Mesenchymal stem cell (in vitro differentiated cells and primary cell): Measurements from ENCODE around the gene MRPL55.

Experiments used
- DNase-seq: peaks from one replicate; pipeline ENCODE4 v3.0.0-alpha.2; 2013
- H2AFZ ChIP-seq: one replicate; pipeline ENCODE4 v1.6.1; 2013; ENCODE audit warnings: low read depth, mild to moderate bottlenecking, control low read depth, inconsistent platforms, low read length, moderate library complexity
- H2AK5ac ChIP-seq: 2 replicates; pipeline ENCODE4 v1.6.1; 2013; ENCODE audit warnings: low read length, moderate library complexity, mild to moderate bottlenecking, inconsistent platforms; ENCODE audit not compliant: severe bottlenecking
- H2BK120ac ChIP-seq: one replicate; pipeline ENCODE4 v1.6.1; 2013; ENCODE audit warnings: low read depth, mild to moderate bottlenecking, inconsistent platforms, low read length, moderate library complexity
- H2BK12ac ChIP-seq, 2 experiments: one replicate each; pipeline ENCODE4 v1.6.1; 2013; ENCODE audit warnings: inconsistent platforms in 2 of 2, low read length in 2 of 2, mild to moderate bottlenecking in 2 of 2, moderate library complexity in 2 of 2, control low read depth in 1 of 2
- H2BK15ac ChIP-seq: one replicate; pipeline ENCODE4 v1.6.1; 2013; ENCODE audit warnings: mild to moderate bottlenecking, low read depth, inconsistent platforms; ENCODE audit not compliant: poor library complexity, severe bottlenecking
- H2BK5ac ChIP-seq: 2 replicates; pipeline ENCODE4 v1.6.1; 2013; ENCODE audit warnings: low read depth, mild to moderate bottlenecking, low read length, control low read depth, inconsistent platforms; ENCODE audit not compliant: poor library complexity, severe bottlenecking
- H3K14ac ChIP-seq, 2 experiments: one replicate each; pipeline ENCODE4 v1.6.1; 2013; ENCODE audit warnings: inconsistent platforms in 2 of 2, low read length in 2 of 2, control low read depth in 1 of 2, mild to moderate bottlenecking in 1 of 2, moderate library complexity in 1 of 2
- H3K18ac ChIP-seq, 2 experiments: one replicate each; pipeline ENCODE4 v1.6.1; 2013; ENCODE audit warnings: inconsistent platforms in 2 of 2, low read length in 2 of 2, control low read depth in 1 of 2, low read depth in 1 of 2, mild to moderate bottlenecking in 1 of 2
- H3K23ac ChIP-seq, 2 experiments: one replicate each; pipeline ENCODE4 v1.6.1; 2013; ENCODE audit warnings: inconsistent platforms in 2 of 2, low read length in 2 of 2, mild to moderate bottlenecking in 2 of 2, moderate library complexity in 2 of 2, control low read depth in 1 of 2
- H3K27ac ChIP-seq: 2 replicates; pipeline ENCODE4 v1.5.1; 2013; ENCODE audit warnings: mild to moderate bottlenecking, moderate library complexity, low read length, control low read depth, inconsistent platforms; ENCODE audit not compliant: poor library complexity, severe bottlenecking
- H3K27me3 ChIP-seq, 2 experiments: 2 replicates each; pipeline versions ENCODE4 v1.6.1 to v1.7.0; 2013; ENCODE audit warnings: low read length in 2 of 2, mild to moderate bottlenecking in 2 of 2, moderate library complexity in 2 of 2, control low read depth in 1 of 2, inconsistent platforms in 1 of 2; ENCODE audit not compliant: control insufficient read depth in 1 of 2, insufficient read depth in 1 of 2
- H3K36me3 ChIP-seq, 2 experiments: 2 replicates each; pipeline versions ENCODE4 v1.6.1 to v1.7.0; 2013; ENCODE audit warnings: low read length in 2 of 2, control low read depth in 1 of 2, inconsistent platforms in 1 of 2, low read depth in 1 of 2, mild to moderate bottlenecking in 1 of 2; ENCODE audit not compliant: insufficient read depth in 2 of 2, control insufficient read depth in 1 of 2
- H3K4ac ChIP-seq, 2 experiments: one replicate each; pipeline ENCODE4 v1.6.1; 2013; ENCODE audit warnings: inconsistent platforms in 2 of 2, low read length in 2 of 2, mild to moderate bottlenecking in 2 of 2, moderate library complexity in 2 of 2, control low read depth in 1 of 2, low read depth in 1 of 2
- H3K4me1 ChIP-seq: 2 replicates; pipeline ENCODE4 v1.6.1; 2013; ENCODE audit warnings: low read depth, low read length, control low read depth; ENCODE audit not compliant: control insufficient read depth, insufficient read depth
- H3K4me2 ChIP-seq: 2 replicates; pipeline ENCODE4 v1.6.1; 2013; ENCODE audit warnings: low read length, mild to moderate bottlenecking, inconsistent platforms; ENCODE audit not compliant: poor library complexity, severe bottlenecking
- H3K4me3 ChIP-seq, 2 experiments: 2 replicates each; pipeline versions ENCODE4 v1.5.1 to v1.7.0; 2013; ENCODE audit warnings: low read length in 2 of 2, mild to moderate bottlenecking in 2 of 2, control low read depth in 1 of 2, low read depth in 1 of 2; ENCODE audit not compliant: insufficient read depth in 1 of 2
- H3K79me1 ChIP-seq: replicated peaks from 2 replicates; pipeline ENCODE4 v1.6.1; 2013; ENCODE audit warnings: mild to moderate bottlenecking, control low read depth, low read length, inconsistent platforms; ENCODE audit not compliant: poor library complexity, severe bottlenecking
- H3K9ac ChIP-seq: 2 replicates; pipeline ENCODE4 v1.7.0; 2013; ENCODE audit warnings: mild to moderate bottlenecking, low read length, moderate library complexity
- H3K9me3 ChIP-seq: 2 replicates; pipeline ENCODE4 v1.7.0; 2013; ENCODE audit warnings: mild to moderate bottlenecking, low read length; ENCODE audit not compliant: control insufficient read depth
- H4K8ac ChIP-seq: one replicate; pipeline ENCODE4 v1.6.1; 2013; ENCODE audit warnings: inconsistent platforms, mild to moderate bottlenecking, low read length, moderate library complexity
- H4K91ac ChIP-seq: one replicate; pipeline ENCODE4 v1.6.1; 2013; ENCODE audit warnings: mild to moderate bottlenecking, low read length, inconsistent platforms
- WGBS: methylation state at CpG from one replicate; pipeline ENCODE4 v1.1.7; 2013; ENCODE audit warnings: mixed read lengths; 5-methylcytosine and 5-hydroxymethylcytosine counted together

Gene MRPL55

GRCh38 chr1:228125185-228125584, 16.1 kb upstream of the MRPL55 start:
- Histone ChIP-seq H2AK5ac (no peak overlapping the region), H2BK12ac (no peak overlapping the region)
- 67% methylated on average over 5 of the region's 5 CpGs for WGBS

DNA sequence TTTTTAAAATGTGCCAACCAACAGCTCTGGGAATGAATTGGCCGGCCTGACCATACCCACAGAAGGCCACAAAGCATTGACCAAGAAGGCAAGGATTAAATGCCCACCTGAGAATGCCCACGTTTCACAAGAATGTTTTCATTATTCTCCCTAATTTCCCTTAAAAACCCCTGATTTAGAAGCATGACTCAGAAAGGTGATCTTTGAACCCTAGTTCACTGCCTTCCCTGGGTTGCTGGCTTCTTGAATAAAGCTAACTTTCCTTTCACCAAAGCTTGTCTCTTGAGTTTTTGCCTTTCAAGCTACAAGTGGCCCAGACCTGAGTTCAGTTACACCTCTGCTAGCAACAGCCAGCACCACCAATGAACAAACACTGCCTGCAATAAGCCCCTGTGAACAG, 14.4 kb upstream of the MRPL55 start:
- no peaks in the 10 kb centered on the region for H3K9me3 ChIP-seq
- peaks cover 3 to 42% of the 10 kb centered on the region in 2 experiments for H3K27me3 ChIP-seq
- H3K36me3 ChIP-seq: no peaks in the 10 kb centered on the region
- H3K4me3 ChIP-seq: no peak overlapping the region
- H3K4me2 ChIP-seq: no peak overlapping the region
- H4K8ac ChIP-seq: no peak overlapping the region
- no peak overlapping the region for H2AK5ac ChIP-seq
- H3K79me1 ChIP-seq: no peaks in the 10 kb centered on the region
- H3K4me1 ChIP-seq: no peaks in the 10 kb centered on the region
- H3K4ac ChIP-seq: no peak overlapping the region
- no peak overlapping the region for H2BK120ac ChIP-seq
- no peak for DNase-seq
- no peak overlapping the region for H3K9ac ChIP-seq
- H2BK15ac ChIP-seq: no peak overlapping the region
- WGBS: 52% methylated on average over 2 of the region's 2 CpGs
- H2AFZ ChIP-seq: no peak overlapping the region
- H3K23ac ChIP-seq: no peak overlapping the region
- H2BK5ac ChIP-seq: no peak overlapping the region
- H4K91ac ChIP-seq: no peak overlapping the region
- H3K27ac ChIP-seq: no peak overlapping the region
- H3K18ac ChIP-seq: no peak overlapping the region
- no peak overlapping the region for H2BK12ac ChIP-seq
- no peak overlapping the region for H3K14ac ChIP-seq

More at GRCh38 chr1:228125185-228125584, 16.1 kb upstream of the MRPL55 start:
- Histone ChIP-seq H4K91ac (no peak overlapping the region), H3K23ac (no peak overlapping the region), H3K9ac (no peak overlapping the region), H2BK15ac (no peak overlapping the region), H3K14ac (no peak overlapping the region), H3K9me3 (no peaks in the 10 kb centered on the region), H3K27me3 (peaks cover 8 to 42% of the 10 kb centered on the region in 2 experiments), H3K36me3 (no peaks in the 10 kb centered on the region), H3K4me3 (no peak overlapping the region), H2BK120ac (no peak overlapping the region), H3K4me1 (no peaks in the 10 kb centered on the region), H2AFZ (no peak overlapping the region), H2BK5ac (no peak overlapping the region), H3K4me2 (no peak overlapping the region), H3K27ac (no peak overlapping the region), H3K4ac (no peak overlapping the region), H3K18ac (no peak overlapping the region), H4K8ac (no peak overlapping the region), H3K79me1 (no peaks in the 10 kb centered on the region)
- no peak for DNase-seq

GRCh38 chr1:228122921-228123441, 13.9 kb upstream of the MRPL55 start:
- Histone ChIP-seq H3K18ac (no peak overlapping the region), H2BK120ac (no peak overlapping the region), H3K9ac (no peak overlapping the region), H2BK5ac (no peak overlapping the region), H3K79me1 (no peaks in the 10 kb centered on the region), H3K9me3 (no peaks in the 10 kb centered on the region), H2AK5ac (no peak overlapping the region), H3K27ac (no peak overlapping the region), H3K36me3 (no peaks in the 10 kb centered on the region), H3K14ac (no peak overlapping the region), H4K91ac (no peak overlapping the region), H2BK15ac (no peak overlapping the region), H2BK12ac (no peak overlapping the region), H3K4ac (no peak overlapping the region), H3K23ac (no peak overlapping the region), H2AFZ (no peak overlapping the region), H3K4me1 (no peaks in the 10 kb centered on the region), H3K27me3 (peaks cover 3 to 42% of the 10 kb centered on the region in 2 experiments), H3K4me3 (no peak overlapping the region), H4K8ac (no peak overlapping the region), H3K4me2 (no peak overlapping the region)
- no peak for DNase-seq
- no CpG with 5 or more reads among the region's 1 CpG for WGBS

DNA sequence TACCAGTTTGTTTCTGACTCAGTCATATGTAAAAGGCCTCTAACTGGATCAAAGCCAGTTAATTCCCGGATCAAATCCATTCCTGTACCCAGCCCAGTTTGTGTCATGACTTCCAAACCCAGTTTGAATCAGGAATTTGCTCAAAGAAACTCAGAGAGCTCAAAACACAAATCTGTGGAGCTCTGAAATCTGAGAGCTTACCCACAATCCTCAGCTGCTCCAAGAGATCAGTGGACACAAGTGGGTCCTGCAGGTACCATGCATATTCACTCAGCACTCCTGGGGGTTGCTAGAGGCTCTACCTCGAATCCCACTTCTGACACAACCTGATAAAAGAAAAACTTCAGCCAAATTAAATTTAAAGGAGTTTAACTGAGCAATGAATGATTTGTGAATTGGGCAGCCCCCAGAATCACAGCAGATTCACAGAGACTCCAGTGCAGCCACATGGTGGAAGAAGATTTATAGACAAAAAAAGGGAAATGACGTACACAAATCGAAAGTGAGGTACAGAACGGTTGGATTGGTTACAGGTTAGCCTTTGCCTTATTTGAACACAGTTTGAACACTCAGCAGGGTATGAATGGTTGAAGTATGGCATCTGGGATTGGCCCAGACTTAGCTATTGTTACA, 11.9 kb upstream of the MRPL55 start:
- no peak overlapping the region for H2BK15ac ChIP-seq
- H3K14ac ChIP-seq: no peak overlapping the region
- no peak overlapping the region for H3K4me2 ChIP-seq
- H4K8ac ChIP-seq: no peak overlapping the region
- H4K91ac ChIP-seq: no peak overlapping the region
- no peaks in the 10 kb centered on the region for H3K4me1 ChIP-seq
- no peak overlapping the region for H3K4me3 ChIP-seq
- no peak overlapping the region for H3K18ac ChIP-seq
- H2BK120ac ChIP-seq: no peak overlapping the region
- H2AFZ ChIP-seq: no peak overlapping the region
- DNase-seq: no peak
- no peak overlapping the region for H3K23ac ChIP-seq
- H2BK12ac ChIP-seq: no peak overlapping the region
- no peak overlapping the region for H3K27ac ChIP-seq
- H2AK5ac ChIP-seq: no peak overlapping the region
- no peaks in the 10 kb centered on the region for H3K79me1 ChIP-seq
- peak overlapping the region; percentile 80 for H3K9ac ChIP-seq
- no peak overlapping the region for H3K4ac ChIP-seq
- H3K27me3 ChIP-seq: peaks cover 0 to 33% of the 10 kb centered on the region in 2 experiments
- H3K36me3 ChIP-seq: no peaks in the 10 kb centered on the region
- no peaks in the 10 kb centered on the region for H3K9me3 ChIP-seq
- 73% methylated on average over 4 of the region's 5 CpGs for WGBS
- no peak overlapping the region for H2BK5ac ChIP-seq
